GM12874 (cell line): ENCODE data around the gene ETS1.
A peak's percentile ranks its signal among the peaks of the same experiment; 100 is the strongest.

Source experiments
- TF ChIP-seq, protein P1 (sequence below): IDR thresholded peaks from 2 replicates; pipeline ENCODE4 v1.5.1; 2011; ENCODE audit warnings: low read depth, mild to moderate bottlenecking, control low read depth, low read length, moderate library complexity; ENCODE audit not compliant: insufficient read depth

ETS1 gene

GRCh38 chr11:128563308-128563707 is 24.1 kb downstream of the ETS1 start:
- TF ChIP-seq, protein P1, sequence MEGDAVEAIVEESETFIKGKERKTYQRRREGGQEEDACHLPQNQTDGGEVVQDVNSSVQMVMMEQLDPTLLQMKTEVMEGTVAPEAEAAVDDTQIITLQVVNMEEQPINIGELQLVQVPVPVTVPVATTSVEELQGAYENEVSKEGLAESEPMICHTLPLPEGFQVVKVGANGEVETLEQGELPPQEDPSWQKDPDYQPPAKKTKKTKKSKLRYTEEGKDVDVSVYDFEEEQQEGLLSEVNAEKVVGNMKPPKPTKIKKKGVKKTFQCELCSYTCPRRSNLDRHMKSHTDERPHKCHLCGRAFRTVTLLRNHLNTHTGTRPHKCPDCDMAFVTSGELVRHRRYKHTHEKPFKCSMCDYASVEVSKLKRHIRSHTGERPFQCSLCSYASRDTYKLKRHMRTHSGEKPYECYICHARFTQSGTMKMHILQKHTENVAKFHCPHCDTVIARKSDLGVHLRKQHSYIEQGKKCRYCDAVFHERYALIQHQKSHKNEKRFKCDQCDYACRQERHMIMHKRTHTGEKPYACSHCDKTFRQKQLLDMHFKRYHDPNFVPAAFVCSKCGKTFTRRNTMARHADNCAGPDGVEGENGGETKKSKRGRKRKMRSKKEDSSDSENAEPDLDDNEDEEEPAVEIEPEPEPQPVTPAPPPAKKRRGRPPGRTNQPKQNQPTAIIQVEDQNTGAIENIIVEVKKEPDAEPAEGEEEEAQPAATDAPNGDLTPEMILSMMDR: no peak

- TF ChIP-seq, protein P1: no peak
Observed at GRCh38 chr11:128559496-128560103, 27.8 kb downstream of the ETS1 start.

DNA sequence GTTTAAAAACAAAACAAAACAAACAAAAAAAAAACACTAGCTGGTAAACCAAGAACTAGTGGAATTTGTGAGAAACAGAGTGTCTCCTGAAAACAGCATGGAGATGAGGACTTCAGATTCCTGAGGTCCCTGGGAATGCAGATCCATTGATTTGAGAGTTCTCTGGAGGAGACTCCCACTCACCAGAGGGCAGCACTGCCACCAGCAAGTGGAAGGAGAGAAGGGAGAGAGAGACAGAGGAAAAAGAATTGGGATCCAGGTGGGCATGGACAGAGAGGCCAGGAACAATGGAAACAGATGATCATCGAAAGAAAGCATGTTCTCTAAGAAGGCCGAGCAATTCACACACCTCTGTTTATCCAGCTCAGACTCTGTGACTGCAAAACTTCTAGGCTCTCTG is 31.8 kb downstream of the ETS1 start:
- TF ChIP-seq, protein P1: no peak

- TF ChIP-seq, protein P1: 0 out of 2 replicates have a peak, but pooled peaks have one; percentile 18
Observed at GRCh38 chr11:128553662-128554362, 33.5 kb downstream of the ETS1 start.

GRCh38 chr11:128552783-128553661 is 34.3 kb downstream of the ETS1 start:
- TF ChIP-seq, protein P1: no peak

GRCh38 chr11:128551611-128552335 is 35.6 kb downstream of the ETS1 start:
- TF ChIP-seq, protein P1: no peak
